Measurements from ENCODE around the gene CDC42BPB. TPM values are rescaled to one million over a fixed set of nuclear protein-coding genes. Genes with fewer than 3 reads are reported as not detected.
A peak's percentile ranks its signal among the peaks of the same experiment; 100 is the strongest.

The CDC42BPB gene
- total RNA-seq, 4 donors from 2014 or later: 93.9 to 132 (median 110) TPM

DNA sequence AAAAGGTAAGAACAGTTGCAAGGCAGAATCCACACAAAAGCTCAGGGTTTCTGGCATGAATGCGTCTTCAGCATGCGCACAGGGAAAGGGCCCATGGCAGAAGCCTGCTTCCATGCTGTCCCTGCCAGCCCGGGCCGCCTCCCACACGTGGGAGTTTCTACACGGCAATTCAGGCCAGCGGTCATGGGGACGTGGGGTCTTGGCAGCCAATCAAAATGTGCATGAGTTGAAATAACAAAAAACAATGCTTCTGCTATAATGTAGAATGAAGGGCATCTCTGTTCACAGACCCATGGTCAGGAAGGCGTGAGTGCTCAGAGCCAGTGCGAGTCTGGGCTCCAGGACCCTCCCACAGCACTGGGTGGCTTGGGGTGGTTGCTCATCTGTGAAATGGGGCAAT, 106.3 kb downstream of the CDC42BPB start:
- no peaks in the 10 kb centered on the region for H3K9me3 ChIP-seq
- no peak for TF ChIP-seq POLR2A (IDR thresholded peaks at IDR 0.05; ENCODE audit: low read depth)
- no peak for TF ChIP-seq EP300 (IDR thresholded peaks at IDR 0.05)
- TF ChIP-seq POLR2AphosphoS5 (IDR thresholded peaks at IDR 0.05): no peak
- TF ChIP-seq, protein P1, sequence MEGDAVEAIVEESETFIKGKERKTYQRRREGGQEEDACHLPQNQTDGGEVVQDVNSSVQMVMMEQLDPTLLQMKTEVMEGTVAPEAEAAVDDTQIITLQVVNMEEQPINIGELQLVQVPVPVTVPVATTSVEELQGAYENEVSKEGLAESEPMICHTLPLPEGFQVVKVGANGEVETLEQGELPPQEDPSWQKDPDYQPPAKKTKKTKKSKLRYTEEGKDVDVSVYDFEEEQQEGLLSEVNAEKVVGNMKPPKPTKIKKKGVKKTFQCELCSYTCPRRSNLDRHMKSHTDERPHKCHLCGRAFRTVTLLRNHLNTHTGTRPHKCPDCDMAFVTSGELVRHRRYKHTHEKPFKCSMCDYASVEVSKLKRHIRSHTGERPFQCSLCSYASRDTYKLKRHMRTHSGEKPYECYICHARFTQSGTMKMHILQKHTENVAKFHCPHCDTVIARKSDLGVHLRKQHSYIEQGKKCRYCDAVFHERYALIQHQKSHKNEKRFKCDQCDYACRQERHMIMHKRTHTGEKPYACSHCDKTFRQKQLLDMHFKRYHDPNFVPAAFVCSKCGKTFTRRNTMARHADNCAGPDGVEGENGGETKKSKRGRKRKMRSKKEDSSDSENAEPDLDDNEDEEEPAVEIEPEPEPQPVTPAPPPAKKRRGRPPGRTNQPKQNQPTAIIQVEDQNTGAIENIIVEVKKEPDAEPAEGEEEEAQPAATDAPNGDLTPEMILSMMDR (IDR thresholded peaks at IDR 0.05): no peak
- peaks cover 63 to 97% (median 94%) of the 10 kb centered on the region in 4 donors for H3K36me3 ChIP-seq
- H3K27ac ChIP-seq (replicated peaks in 1 of 4): no peak overlapping the region
- no peaks in the 10 kb centered on the region for H3K27me3 ChIP-seq
- H3K4me3 ChIP-seq: no peak overlapping the region
- 75% methylated on average over 10 of the region's 10 CpGs for WGBS
- H3K4me1 ChIP-seq: peaks cover 15 to 26% (median 23%) of the 10 kb centered on the region in 4 donors
- no peak for DNase-seq (ENCODE audit: extremely low spot score)
- intact Hi-C loops (cut with DNase I): no loop called here

DNA sequence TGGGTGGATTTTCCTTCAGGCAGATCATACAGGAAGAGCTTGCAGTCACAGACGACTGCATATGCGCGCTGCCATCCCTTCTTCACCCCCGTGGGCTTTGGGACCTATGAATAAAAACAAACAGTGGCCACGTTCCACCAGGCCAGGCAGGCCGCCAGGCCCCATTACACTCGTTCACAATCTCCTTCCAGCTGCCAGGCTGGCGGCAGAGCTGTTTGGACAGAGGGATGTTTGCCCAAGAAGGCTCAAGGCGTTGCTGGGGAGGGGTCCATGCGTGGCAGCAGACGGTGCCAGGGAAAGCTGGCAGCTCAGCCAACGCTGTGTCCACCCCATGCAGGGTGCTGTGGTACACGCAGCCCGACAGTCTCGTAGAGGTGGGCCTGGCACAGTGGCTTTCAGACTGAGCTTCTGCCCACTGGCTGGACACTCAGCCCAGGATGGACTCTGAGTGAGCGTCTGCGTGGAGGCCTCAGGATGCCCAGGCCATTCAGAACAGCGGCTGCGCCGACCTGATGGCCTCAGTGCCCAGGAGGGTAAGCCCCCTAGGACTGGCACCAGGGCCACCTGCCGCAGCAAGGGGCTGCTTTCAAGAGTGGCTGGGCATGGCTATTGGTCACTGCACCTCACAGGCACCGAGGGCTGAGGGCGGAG, 107.4 kb downstream of the CDC42BPB start:
- no peak for DNase-seq (ENCODE audit: extremely low spot score)
- no peaks in the 10 kb centered on the region for H3K27me3 ChIP-seq
- intact Hi-C loops (cut with DNase I): no loop called here
- H3K27ac ChIP-seq (replicated peaks in 1 of 4): peak overlapping the region; percentile 45 to 68 (median 62)
- TF ChIP-seq POLR2A (IDR thresholded peaks at IDR 0.05; ENCODE audit: low read depth) (no peak), POLR2AphosphoS5 (IDR thresholded peaks at IDR 0.05) (peak in 1 of 2 donors; percentile 3)
- H3K4me1 ChIP-seq: peaks cover 15 to 26% (median 23%) of the 10 kb centered on the region in 4 donors
- H3K36me3 ChIP-seq: peaks cover 70 to 97% (median 94%) of the 10 kb centered on the region in 4 donors
- 48% methylated on average over 15 of the region's 23 CpGs for WGBS
- no peak overlapping the region for H3K4me3 ChIP-seq
- H3K9me3 ChIP-seq: no peaks in the 10 kb centered on the region

DNA sequence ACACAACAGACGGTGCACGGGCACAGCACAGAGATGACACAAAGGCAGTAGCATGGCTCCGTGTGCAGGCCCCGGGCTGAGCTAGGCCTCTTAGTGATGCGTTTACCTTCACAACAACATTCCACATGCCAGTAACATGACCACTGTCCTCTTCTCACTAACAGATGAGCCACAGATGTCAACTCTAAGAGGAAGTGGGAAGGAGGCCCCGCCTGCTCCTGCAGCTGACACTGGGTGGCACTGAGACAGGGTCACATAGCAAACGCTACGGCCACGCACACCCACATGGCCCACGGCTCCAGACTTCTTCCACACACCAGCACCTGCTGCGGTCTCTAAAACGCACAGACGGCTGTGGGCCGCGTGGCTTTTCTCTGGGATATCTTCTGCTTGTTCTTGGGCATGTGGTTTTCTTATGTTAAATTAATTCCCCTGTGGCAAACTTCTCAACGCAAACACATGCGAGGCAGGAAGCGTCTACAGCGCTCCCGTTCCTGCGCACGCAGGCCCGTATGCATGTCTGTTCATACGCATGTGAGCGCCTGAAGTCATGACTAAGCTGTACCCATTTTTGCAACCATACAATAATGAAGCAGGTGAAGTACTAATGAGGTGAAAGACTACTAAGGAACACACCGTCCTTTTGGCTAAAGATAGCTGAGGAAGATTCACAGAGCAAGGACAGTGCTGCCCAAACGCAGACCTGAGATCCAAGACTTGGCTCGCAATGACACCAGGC, 108.1 kb downstream of the CDC42BPB start:
- 70% methylated on average over 24 of the region's 28 CpGs for WGBS
- DNase-seq (ENCODE audit: extremely low spot score): no peak
- TF ChIP-seq POLR2AphosphoS5 (IDR thresholded peaks at IDR 0.05): peak; percentile 23 to 42
- TF ChIP-seq EP300 (IDR thresholded peaks at IDR 0.05): no peak
- no peak for TF ChIP-seq POLR2A (IDR thresholded peaks at IDR 0.05; ENCODE audit: low read depth)
- H3K27me3 ChIP-seq: no peaks in the 10 kb centered on the region
- H3K36me3 ChIP-seq: peaks cover 71 to 97% (median 94%) of the 10 kb centered on the region in 4 donors
- intact Hi-C loops (cut with DNase I): no loop called here
- H3K9me3 ChIP-seq: no peaks in the 10 kb centered on the region
- peaks cover 15 to 26% (median 23%) of the 10 kb centered on the region in 4 donors for H3K4me1 ChIP-seq
- H3K4me3 ChIP-seq: no peak overlapping the region
- H3K27ac ChIP-seq (replicated peaks in 1 of 4): peak overlapping the region; percentile 45 to 68 (median 62)

DNA sequence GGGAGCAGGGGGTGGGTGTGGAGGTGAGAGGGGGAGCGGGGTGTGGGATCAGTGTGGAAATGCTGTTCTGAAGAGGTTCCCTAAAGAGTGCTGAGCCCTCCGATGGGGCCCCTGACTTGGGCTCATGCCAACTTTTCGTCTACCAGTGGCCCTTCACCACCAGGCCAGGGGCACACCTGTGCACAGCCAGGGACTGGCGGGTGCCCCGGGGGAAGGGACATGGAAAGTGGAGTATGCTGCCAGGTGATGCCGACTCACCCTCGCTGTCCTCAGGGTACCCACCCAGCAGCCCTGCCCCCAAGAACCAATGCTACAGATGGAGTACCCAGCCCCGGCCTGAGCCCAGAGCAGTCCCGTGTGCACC, 108.7 kb downstream of the CDC42BPB start:
- Histone ChIP-seq H3K4me1 (peaks cover 15 to 26% (median 23%) of the 10 kb centered on the region in 4 donors), H3K27me3 (no peaks in the 10 kb centered on the region), H3K9me3 (no peaks in the 10 kb centered on the region), H3K36me3 (peaks cover 71 to 97% (median 94%) of the 10 kb centered on the region in 4 donors), H3K27ac (replicated peaks in 1 of 4) (peak overlapping the region in 3 of 4 donors; percentile 45 to 68 (median 66)), H3K4me3 (no peak overlapping the region)
- intact Hi-C loops (cut with DNase I): no loop called here
- DNase-seq (ENCODE audit: extremely low spot score): no peak
- WGBS: 62% methylated on average over 3 of the region's 9 CpGs
- TF ChIP-seq POLR2A (IDR thresholded peaks at IDR 0.05; ENCODE audit: low read depth) (no peak), EP300 (IDR thresholded peaks at IDR 0.05) (no peak), POLR2AphosphoS5 (IDR thresholded peaks at IDR 0.05) (no peak)
- TF ChIP-seq, protein P1 (IDR thresholded peaks at IDR 0.05): no peak

DNA sequence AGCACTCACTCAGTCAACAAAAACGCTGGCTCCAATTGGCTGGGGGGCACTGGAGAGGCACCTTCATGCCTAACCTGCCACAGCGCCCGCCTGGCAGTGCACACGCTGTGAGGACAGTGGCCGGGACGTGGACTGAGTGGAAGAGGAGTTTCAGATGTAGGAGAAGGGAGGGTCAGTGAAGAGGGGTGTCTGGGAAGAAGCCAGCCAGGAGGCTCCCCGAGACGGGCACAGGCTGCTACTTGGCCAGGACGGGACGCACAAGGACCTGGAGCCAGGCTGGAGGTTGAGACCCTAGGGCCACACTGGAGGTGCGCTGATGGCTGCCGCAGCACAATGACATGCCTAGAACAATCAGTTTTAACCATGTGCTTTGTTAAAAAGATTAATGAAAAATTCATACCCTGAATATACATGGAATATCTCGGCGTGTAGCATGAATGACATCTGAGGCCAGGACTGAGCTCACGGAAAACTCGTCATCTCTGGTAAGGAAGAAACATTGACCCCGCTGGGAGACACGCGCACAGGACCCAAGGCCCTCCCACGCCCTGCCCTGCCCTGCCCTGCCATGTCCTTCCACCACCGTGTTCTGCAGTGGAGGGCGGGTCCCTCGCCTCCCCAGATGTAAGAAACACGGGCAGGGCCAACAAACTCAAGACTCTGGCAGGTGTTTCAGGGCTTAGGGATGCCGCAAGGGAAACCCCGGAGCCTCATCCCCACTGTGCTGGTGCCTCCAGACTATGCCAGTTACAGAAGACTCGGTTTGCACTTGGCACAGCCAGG, 109.8 kb downstream of the CDC42BPB start:
- H3K36me3 ChIP-seq: peaks cover 71 to 97% (median 94%) of the 10 kb centered on the region in 4 donors
- WGBS: 89% methylated on average over 22 of the region's 27 CpGs
- intact Hi-C loops (cut with DNase I): no loop called here

More for the DNA sequence above, 109.8 kb downstream of the CDC42BPB start:
- no peak for DNase-seq (ENCODE audit: extremely low spot score)
- no peak for TF ChIP-seq POLR2A (IDR thresholded peaks at IDR 0.05; ENCODE audit: low read depth)
- TF ChIP-seq, protein P1 (IDR thresholded peaks at IDR 0.05): no peak
- no peak for TF ChIP-seq POLR2AphosphoS5 (IDR thresholded peaks at IDR 0.05)
- no peak for TF ChIP-seq EP300 (IDR thresholded peaks at IDR 0.05)
- no peak overlapping the region for H3K27ac ChIP-seq (replicated peaks in 1 of 4)
- no peaks in the 10 kb centered on the region for H3K9me3 ChIP-seq
- H3K27me3 ChIP-seq: no peaks in the 10 kb centered on the region
- no peak overlapping the region for H3K4me3 ChIP-seq
- peaks cover 15 to 26% (median 23%) of the 10 kb centered on the region in 4 donors for H3K4me1 ChIP-seq

All from esophagus muscularis mucosa (tissue), 4 donors.